HG03439 (cell line): Measurements from ENCODE around the gene RDH16.
"Not testable (repeated sequence)": the region's sequence is repeated elsewhere in the genome, so short reads cannot be mapped to it uniquely, and the experiment has no call there.

Experiments used
- ATAC-seq: cut with Tn5 transposase; IDR thresholded peaks from one replicate; pipeline ENCODE4 v1.9.1; 2021; ENCODE audit warnings: mild to moderate bottlenecking, moderate library complexity; ENCODE audit not compliant: unreplicated experiment

RDH16 gene

DNA sequence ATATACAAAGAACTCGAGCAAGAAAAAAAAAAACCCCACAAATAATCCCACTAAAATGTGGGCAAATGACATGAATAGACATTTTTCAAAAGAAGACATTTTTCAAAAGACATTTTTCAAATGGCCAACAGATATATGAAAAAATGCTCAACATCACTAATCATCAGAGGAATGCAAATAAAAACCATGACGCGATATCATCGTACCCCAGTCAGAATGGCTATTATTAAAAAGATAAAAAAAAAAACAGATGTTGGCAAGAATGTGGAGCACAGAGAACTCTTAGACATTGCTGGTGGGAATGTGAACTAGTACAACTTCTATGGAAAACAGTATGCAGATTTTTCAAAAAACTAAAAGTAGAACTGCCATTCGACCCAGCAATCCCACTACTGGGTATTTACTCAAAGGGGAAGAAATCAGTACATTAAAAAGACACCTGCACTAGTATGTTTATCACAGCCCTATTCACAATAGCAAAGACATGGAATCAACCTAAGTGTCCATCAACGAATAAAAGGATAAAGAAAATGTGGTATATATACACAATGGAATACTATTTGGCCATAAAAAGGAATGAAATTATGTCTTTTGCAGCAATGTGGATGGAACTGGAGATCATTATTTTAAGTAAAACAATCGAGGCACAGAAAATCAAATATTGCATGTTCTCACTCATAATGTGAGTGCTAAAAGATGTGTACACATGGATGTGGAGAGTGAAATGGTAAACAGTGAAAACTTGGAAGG lies 32.6 kb upstream of the RDH16 start:
- no peak for ATAC-seq

DNA sequence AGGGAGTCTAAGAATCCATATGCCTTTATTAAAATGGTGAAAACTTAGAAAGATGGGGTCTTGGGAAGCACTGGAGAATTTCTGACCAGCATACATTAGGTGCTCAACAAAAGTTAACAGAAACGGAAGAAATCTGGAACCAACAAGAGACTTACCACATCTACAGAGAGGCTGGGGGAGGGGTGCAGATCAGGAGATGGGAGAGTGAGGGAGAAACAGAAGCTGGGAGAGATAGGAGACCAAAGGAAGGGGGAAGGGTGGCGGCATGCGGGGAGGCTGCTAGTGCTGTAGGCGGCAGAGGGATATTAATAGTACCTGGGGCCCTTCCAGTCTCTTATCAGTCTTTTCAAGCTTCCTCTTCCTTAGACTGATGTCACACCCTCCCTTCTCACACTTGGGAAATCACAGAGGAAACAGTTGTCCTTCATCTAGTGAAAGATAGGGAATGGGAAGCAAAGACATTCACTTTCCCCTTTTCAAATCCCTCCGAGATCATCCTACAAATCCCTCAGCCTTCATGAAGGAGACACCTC lies 30.9 kb upstream of the RDH16 start:
- ATAC-seq = no peak

DNA sequence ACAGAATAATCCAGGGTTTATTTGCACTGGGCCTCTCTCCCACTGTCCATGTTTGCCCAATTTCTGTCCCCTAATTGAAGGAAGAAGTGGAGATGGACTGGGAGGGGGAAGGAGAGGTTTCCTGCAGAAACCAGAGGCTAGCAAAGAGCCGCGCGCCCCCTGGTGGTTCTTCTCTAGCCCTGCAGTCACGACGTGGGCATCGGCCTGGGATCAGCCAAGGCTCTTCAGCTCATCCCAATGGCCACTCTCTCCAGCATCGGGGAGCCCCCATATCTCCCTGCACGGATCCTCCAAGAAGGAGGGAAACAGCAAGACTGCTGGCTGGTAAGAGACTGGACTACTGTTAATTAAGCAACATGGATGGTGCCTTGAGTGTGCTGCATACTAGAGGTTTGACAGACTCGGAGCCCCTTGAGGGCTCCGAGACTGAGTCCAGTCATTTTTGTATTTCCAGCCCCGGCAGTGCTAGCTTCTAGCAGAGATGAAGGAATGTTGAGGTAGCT lies 30.2 kb upstream of the RDH16 start:
- no peak for ATAC-seq

DNA sequence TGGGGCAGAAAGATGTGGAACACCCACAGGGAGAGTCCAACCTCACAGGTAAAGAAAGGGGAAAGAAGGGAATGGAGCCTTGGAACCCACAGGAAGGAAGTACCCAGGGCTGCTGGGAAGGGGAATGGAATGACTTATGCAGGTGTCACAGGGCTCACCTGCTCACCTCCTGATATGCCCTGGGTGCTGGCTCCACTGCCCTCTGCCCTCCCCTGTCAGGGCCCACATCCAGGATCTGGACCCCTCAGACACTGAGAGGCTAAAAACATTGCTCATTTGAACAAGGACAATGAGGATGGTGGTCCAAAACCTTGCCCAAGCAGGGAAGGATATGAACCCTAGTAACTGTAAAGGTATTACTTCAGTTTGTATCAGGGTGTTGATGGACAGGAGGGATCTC lies 29.6 kb upstream of the RDH16 start:
- ATAC-seq = no peak

DNA sequence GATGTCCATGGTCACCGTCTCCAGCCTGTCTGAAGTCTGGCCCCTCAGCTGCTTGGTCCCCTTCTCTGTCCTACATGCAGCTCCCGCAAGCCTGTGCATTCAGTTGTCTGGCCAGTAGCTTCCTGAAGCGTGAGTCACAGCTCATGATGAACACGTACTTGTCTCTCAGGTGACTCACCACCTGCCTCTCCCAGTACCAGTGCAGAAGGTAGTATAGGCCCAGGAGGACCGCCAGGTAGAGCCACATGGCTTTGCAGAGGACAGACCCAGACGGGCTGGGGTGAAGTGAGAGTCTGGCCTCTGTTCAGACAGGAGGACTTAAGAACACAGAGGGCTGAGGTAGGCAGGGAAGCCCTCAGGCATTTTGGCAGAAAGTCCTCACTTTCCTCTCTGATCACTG lies 28.3 kb upstream of the RDH16 start:
- ATAC-seq = not testable (repeated sequence)

DNA sequence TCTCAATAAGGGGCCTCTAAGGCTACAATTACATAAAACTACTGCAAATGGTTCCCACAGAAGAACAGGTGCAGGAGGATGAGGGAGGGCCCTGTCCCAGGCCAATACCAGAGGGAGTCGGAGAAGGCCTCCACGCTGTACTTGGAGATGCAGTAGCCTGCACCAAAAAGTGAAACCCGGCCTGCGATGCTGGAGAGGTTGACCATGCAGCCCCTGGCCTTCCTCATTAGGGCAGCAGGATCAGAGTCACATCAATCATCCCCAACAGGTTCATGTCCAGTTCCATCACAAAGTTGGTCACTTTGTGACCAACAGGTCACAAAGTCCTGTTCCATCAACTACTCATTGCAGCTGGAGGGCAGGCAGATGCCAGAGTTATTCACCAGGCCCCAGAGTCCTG lies 26.0 kb upstream of the RDH16 start:
- ATAC-seq = no peak

DNA sequence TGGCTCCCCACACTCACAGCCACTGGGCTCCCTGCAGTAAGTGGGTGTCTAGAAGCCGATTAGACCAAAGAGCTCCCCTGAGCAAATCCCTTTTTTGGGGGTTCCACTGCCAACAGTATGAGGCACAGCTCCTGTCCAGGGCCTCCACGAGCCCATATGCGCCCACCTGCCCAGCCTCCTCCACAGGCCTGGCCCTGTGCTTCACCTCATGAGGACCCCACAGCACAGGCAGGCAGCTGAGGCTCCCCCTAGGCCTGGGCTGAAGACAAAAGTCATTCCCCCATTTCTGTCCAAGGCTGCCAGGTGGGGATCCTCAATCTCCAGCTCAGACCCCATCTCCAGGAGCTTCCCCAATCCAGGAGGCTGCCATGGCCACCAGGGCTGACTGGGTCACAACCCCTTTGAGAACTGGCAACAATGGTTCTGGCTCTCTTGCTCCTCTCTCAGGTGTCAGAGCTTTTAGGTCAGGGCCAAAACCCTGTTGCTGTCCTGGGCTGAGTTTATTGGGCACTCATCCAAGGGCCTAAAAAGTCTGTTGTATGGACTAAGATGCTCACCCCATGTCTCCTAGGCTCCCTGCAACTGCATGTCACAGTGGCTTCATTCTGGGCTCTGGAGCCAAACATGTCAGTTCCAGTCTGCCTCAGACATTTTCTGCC lies 25.3 kb upstream of the RDH16 start:
- ATAC-seq = not testable (repeated sequence)

DNA sequence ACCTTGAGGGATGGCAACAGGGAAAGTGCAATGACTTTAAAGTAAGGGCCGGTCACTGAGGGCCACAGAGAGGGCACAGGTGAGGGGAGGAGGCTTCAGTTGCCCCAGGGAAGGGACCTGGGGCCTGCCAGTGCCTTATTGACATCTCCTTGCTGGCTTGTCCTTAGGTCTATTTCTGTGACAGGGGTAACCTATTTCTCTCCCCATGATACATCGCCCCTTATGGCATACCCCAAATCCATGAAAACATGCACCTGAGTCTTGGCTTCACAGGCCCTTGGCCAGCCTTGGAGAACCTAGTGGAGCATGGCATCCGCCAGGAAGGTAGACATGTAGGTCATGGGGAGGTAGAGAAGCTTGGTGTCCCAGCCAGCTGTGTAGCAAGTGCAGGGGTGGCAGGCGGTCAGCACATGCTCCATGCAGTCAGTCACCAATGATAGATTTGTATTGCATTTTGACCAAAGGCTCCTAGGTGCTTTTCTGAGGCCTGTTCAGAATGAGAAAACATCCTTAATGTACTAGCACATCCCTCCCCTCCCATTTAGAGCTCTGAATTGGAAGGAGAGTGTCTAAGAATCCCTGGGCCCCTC lies 23.6 kb upstream of the RDH16 start:
- no peak for ATAC-seq

DNA sequence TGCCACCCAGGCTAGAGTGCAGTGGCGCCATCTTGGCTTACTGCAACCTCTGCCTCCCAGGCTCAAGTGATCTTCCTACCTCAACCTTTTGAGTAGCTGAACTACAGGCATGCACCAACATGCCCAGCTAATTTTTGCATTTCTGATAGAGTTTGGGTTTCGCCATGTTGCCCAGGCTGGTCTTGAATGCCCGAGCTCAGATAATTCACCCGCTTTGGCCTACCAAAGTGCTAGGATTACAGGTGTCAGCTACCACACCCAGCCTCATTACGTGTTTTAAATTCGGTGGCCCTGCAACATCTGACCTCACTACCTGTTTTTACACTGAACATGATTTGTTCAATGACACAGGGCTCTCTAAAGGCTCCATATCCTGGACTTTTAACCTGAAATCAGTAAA lies 22.9 kb upstream of the RDH16 start:
- no peak for ATAC-seq

DNA sequence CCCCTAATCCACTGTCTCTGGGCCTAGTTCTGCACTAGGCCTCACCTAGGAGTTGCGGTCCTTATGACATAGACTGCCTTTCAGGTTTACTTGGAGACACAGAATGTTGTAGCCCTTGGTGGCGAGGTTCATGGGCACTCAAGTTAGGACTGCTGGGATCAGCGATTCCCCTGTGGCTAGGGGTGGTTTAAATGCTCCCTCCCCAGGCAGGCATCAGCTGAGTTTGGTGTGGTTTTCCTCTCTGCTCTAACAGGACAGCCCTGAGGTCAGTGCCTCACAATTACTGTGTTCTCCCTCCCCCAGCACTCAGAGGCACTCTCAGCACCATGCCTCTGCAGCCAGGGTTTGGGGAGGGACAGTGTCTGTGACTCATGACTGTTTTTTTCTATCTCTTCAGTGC lies 22.2 kb upstream of the RDH16 start:
- no peak for ATAC-seq

DNA sequence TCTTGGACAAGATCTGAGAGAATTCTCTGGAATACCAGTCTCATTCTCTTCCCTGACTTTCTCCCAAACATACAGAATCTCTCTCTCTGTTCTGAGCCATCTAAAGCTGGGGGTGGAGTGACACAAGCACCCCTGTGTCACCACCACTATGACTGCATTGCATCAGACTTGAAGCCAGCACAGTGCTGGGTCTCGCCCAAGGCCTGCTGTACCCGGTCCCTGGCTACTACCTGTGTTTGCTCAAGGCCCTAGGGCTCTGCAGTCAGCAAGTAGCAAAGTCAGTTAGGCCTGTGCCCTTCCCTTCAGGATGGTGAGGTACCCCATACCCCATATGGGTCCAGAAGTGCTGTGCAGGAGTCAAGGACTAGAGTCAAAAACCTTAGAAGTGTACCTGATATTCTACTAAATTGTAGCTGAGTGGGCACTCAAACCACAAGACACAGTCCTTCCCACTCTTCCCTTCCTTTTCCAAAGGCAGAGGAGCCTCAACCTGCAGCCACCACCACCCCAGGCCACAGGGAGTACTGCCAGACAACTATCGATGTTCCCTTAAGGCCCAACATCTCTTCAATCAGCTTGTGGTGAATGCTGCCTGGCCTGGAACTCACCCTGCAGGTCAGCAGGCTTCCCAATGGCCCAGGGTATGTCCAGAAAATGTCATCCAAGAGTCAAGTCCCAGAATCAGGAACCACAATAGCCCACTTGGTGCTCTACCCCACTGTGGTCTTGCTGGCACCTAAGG lies 21.2 kb upstream of the RDH16 start:
- ATAC-seq = no peak

DNA sequence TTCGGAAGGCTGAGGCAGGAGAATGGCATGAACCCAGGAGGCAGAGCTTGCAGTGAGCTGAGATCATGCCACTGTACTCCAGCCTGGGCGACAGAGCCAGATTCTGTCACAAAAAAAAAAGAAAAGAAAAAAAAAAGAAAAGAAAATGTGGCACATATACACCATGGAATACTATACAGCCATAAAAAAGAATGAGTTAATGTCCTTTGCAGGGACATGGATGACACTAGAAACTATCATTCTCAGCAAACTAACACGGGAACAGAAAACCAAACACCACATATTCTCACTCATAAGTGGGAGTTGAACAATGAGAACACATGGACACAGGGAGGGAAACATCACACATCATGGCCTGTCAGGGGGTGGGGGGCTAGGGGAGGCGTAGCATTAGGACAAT lies 20.0 kb upstream of the RDH16 start:
- not testable (repeated sequence) for ATAC-seq

DNA sequence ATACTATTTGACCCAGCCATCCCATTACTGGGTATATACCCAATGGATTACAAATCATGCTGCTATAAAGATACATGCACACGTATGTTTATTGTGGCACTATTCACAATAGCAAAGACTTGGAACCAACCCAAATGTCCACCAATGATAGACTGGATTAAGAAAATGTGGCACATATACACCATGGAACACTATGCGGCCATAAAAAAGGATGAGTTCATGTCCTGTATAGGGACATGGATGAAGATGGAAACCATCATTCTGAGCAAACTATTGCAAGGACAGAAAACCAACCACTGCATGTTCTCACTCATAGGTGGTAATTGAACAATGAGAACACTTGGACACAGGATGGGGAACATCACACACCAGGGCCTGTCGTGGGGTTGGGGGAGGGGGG lies 16.8 kb upstream of the RDH16 start:
- not testable (repeated sequence) for ATAC-seq

DNA sequence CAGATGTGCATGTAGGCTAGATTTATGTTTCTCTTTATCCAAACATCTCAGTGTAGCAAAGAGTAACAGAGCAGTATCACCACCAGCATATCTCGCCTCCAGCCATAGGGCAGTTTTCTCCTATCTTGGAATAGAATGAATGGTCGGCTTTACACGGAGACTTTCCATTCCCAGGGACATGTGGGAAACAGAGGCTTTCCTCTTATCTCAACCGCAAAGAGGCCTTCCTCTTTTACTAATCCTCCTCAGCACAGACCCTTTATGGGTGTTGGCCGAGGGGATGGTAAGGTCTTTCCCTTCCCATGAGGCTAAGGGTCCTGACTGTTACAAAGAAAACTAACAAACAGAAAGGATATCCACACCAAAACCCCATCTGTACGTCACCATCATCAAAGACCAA lies 11.5 kb upstream of the RDH16 start:
- not testable (repeated sequence) for ATAC-seq

DNA sequence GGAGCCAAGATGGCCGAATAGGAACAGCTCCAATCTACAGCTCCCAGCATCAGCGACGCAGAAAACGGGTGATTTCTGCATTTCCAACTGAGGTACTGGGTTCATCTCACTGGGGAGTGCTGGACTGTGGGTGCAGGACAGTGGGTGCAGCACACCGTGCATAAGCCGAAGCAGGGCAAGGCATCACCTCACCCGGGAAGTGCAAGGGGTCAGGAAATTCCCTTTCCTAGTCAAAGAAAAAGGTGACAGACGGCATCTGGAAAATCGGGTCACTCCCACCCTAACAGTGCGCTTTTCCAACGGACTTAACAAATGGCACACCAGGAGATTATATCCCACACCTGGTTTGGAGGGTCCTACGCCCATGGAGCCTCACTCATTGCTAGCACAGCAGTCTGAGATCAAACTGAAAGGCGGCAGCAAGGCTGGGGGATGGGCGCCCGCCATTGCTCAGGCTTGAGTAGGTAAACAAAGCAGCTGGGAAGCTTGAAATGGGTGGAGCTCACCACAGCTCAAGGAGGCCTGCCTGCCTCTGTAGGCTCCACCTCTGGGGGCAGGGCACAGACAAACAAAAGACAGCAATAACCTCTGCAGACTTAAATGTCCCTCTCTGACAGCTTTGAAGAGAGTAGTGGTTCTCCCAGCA lies 8.7 kb upstream of the RDH16 start:
- ATAC-seq = not testable (repeated sequence)

DNA sequence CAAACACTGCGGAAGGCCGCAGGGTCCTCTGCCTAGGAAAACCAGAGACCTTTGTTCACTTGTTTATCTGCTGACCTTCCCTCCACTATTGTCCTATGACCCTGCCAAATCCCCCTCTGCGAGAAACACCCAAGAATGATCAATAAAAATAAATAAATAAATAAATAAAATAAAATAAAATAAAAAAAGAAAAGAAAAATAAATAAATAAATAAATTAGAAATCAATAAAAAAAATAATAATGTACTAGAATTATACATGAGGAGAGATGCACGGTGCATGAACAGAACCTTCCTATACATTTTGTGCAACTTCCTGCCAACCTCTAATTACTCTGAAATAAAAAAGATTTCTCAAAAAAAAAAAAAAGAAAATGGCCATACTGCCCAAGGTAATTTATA lies 7.7 kb upstream of the RDH16 start:
- not testable (repeated sequence) for ATAC-seq

DNA sequence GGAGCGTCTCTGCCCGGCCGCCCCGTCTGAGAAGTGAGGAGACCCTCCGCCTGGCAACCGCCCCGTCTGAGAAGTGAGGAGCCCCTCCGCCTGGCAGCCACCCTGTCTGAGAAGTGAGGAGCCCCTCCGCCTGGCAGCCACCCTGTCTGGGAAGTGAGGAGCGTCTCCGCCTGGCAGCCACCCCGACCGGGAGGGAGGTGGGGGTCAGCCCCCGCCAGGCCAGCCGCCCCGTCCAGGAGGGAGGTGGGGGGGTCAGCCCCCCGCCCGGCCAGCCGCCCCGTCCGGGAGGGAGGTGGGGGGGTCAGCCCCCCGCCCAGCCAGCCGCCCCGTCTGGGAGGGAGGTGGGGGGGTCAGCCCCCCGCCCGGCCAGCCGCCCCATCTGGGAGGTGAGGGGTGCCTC lies 6.1 kb upstream of the RDH16 start:
- ATAC-seq = not testable (repeated sequence)

DNA sequence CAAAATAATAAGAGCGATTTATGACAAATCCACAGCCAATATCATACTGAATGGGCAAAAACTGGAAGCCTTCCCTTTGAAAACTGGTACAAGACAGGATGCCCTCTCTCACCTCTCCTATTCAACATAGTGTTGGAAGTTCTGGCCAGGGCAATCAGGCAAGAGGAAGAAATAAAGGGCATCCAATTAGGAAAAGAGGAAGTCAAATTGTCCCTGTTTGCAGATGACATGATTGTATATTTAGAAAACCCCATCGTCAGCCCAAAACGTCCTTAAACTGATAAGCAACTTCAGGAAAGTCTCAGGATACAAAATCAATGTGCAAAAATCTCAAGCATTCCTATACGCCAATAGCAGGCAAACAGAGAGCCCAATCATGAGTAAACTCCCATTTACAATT lies 4.8 kb upstream of the RDH16 start:
- ATAC-seq = not testable (repeated sequence)

DNA sequence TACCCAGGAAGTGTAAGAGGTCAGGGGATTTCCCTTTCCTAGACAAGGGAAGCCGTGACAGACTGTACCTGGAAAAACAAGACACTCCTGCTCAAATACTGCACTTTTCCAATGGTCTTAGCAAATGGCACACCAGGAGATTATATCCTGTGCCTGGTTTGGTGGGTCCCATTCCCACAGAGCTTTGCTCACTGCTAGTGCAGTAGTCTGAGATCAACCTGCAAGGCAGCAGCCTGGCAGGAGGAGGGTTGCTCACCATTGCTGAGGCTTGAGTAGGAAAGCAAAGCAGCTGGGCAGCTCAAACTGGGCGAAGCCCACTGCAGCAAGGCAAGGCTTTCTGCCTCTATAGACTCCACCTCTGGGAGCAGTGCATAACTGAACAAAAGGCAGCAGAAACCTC lies 1.0 kb upstream of the RDH16 start:
- ATAC-seq = no peak

DNA sequence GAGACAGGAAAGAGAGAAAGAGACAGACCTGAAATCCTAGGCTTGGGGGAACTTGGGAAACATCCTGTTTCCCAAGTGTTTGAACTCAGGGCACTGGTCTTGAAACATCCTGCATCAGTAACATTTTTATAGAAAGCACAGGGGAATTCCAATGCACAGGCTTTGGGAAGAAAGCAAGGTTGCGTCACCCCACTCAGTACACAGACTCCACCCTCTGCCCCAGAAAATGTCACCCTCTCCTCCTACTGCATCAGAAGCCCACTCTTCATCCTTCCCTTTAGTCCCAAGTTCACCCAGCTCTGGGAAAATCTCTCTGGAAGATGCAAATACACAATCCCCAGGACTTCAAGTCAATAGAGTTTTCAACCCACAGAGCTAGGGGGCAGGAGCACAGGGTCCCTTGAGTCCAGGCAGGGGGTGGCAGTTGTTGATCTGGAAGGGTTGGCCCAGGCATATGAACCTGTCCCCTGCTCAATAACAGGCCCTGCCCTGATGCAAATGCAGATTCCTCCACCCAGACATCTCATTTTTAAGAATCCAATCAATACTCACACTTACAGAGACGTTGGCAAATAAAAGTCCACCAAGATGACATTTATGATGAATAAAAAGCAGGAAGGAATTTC lies 1.7 kb downstream of the RDH16 start:
- no peak for ATAC-seq
